GM18502 (cell line): ENCODE results near the gene LAMC2.

Experiments
- ATAC-seq: cut with Tn5 transposase; IDR thresholded peaks from one replicate; pipeline ENCODE4 v1.9.1; 2021; ENCODE audit warnings: mild to moderate bottlenecking; ENCODE audit not compliant: unreplicated experiment, poor library complexity

The LAMC2 gene

DNA sequence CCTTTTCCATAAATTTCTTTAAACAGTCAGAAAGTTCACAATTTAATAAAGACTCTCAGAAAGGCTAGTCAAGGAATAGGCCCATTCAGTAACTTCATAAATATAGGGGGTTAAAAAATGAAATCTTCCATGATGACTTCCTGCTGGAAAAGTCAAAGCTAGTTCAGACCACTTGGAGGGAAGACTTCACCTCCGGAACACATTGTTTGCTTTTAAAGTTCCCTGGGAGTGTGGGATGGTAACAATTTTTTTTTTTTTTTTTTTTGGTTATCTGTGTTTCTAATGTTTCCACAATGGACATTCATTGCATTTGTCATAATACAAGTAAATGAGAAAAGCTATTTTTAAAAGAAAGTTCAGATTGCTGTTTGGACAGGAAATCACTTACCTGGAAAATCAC, 18.4 kb upstream of the LAMC2 start:
- ATAC-seq = no peak

DNA sequence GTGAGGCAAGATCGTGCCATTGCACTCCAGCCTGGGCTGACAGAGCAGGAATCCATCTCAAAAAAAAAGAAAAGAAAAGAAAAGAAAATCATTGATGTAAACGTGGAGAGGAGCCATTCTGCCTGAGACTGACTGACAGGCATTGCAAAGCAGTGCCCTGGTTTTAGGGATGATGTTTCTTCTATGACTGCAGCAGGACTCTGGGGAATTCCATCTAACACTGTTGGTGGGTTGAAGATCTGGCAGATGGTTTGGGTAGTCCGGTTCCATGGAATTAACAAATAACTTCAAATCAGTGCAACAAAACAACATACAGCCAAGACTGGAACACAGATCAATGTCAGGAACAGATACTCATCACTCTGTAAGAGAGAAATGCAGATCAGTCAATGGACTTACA, 17.8 kb upstream of the LAMC2 start:
- ATAC-seq = no peak

DNA sequence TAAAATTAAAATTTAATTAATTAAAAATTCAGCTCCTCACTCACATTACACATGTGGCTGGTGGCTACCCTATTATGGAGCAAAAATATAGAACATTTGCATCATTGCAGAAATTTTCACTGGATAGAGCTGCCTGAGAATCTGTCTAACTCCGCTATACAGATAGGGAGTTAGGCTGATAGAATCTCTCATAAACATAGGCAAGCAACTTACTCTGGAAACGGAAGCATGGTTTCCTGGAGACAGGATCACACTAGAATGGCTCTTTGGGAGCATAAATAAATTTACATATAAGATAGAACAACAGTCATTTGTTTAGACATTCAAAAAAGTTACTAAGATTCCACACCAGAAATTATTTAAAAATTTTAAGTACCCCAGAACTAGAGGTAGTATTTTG, 12.2 kb upstream of the LAMC2 start:
- no peak for ATAC-seq

DNA sequence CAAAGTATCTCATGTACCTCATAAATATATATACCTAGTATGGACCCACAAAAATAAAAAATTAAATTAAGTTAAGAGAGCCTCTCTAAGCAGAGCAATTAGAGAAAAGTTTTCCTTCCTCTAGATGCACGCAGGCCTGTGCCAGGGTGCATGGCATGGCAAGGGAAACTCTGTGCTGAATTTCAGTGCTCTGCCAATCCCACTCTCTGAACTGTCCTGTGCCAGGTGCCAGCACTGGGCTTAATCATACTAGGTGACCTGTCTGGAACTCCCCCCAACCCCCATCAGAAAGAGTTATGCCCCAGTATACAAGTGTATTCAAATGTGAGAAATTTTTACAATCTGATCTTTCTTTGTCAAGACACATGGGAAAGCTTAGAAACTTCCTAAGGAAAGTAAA, 10.4 kb upstream of the LAMC2 start:
- ATAC-seq = no peak

DNA sequence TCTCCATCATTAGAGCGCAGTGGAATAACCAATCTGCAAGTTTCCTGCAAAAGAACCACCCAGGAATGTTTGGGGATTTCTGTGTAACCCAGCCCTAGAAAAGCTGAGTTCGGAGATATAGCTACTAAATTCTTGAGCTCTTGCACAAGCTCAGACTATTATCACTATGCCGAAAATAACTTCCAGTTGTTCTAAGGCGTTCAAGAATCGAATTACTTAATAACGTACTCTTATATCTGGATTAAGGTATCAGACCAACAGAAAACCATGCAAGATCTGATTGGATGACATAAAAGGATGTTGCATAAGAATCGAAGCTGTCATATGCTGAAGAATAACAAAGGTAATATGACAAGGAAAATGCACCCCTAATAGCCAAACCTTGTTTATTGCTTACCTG, 7.5 kb upstream of the LAMC2 start:
- ATAC-seq = no peak

DNA sequence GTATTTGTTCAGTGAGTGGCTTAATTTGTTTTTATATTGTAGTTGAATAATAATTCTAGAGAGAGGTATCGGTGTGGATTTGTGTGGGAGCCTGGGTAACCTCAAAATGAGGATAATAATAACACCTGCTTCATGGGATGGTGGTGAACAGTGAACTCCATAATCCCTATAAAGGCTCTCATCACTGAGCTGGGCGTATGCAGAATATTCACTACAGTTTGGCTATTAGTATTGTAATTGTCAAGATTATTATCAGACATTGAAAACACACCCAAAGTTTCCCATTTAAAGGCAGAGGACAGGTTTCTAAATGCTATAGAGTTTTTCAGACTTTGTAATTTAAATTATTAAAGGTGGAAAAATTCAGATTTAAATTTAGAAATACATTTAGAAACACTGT, 7.0 kb upstream of the LAMC2 start:
- no peak for ATAC-seq

DNA sequence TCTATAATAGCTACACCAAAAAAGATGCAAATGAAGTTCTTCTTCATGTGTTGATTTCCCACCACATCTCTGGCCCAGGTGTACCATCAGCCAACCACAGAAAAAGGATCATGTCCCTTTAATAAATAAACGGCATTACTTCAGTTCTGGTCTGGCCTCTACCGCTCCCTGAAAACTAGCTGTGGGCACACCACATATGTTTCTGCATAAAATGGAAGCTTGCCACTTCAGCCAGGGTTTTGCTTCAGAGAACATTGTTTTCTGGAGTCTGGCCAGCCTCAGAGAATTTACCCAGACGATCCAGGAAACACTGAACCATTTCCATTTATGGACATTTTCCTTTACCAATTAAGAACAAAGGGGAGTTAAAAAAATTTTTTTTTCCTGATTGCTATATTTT, 5.8 kb upstream of the LAMC2 start:
- ATAC-seq = peak; percentile 28

DNA sequence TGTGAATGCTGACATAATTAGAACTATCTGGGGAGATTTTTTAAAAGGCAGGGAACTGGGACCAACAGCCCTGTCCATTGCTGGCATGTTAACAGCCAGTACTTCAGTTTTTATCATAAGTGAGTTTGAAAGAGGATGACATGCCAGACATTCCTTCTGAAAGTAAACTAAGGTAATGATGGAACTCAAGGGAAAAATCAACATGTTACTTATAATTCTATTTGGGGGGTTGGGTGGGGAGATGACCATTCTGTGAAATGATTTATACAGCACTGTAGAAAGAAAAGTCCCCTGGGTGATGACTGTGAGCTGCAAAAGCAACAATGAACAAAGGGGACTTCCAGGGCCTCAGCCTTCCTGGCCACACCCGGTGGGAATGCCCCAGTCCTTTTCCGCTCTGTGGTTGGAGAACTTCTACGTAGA, 5.4 kb upstream of the LAMC2 start:
- ATAC-seq = peak; percentile 87

DNA sequence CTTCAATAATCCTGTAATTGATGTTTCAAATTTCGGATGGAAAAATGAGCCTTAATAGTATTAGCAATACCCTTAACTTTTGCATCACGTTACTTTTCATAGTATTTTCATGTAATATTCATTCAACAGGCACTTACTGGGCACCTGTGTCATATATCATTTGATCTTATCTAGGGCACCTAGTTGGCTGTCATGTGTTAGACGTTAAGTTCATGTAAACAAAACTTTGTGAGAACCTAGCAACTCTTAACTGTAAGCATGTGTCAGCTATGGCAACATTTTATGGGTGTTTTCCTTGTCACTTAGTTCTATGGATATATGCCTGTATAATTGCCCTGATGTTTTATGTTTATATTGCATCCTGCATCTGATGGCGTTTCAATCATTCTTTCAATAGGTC, 777 bp downstream of the LAMC2 start:
- ATAC-seq = no peak

DNA sequence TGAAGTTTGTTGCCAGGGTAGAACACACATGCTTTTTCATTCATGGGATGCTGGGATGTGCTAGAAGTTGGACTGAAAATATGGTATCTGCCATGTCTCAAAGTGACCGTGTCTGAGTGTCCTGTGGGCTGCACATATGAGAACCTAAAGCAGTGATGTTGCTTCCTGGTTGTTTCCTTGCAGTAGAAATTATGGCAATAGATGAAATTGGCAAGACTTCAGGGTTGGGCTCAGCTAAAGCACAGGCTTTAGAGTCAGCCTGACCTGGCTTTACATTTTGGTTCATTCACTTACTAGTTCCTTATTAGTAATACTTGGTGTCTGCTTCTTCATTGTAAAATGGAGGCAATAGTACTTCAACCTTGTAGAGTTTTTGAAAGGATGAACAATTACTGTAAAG, 2.2 kb downstream of the LAMC2 start:
- no peak for ATAC-seq

DNA sequence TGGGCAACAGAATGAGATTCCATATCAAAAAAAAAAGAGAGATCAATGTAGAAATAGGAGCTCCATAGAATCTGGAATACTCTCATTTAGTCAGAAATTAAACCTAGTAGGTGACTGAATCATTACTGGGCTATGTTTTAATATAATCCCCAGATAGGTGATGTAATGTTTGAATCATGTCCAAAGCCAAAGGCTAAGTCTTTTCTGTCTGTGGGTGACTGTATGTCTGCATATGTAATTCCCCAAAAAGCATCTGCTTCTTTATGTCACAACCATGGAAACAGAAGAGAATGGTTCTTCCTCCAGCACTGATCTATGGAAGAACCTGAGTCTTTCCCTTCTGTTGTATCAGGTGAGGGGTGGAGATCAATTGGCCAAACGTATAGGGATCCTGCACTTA, 5.8 kb downstream of the LAMC2 start:
- no peak for ATAC-seq

DNA sequence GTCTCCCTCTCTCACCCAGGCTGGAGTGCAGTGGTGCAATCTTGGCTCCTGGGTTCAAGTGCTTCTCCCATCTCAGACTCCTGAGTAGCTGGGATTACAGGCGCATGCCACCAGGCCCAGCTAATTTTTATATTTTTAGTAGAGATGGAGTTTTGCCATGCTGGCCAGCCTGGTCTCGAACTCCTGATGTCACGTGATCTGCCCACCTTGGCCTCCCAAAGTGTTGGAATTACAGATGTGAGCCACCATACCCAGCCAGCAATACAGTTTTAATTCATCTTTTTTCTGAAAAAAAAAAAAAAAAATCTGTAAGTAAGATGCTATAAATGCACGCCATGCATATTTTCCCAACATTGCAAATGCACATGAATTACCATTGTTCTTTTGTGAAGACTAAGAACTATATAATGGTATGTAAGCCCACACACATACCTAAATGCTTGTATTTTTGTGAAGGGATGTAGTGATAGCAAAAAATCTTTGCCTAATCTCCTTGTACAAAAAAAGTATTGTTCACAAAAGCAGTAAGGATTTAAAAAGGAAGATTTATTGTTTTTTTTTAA, 8.0 kb downstream of the LAMC2 start:
- no peak for ATAC-seq

DNA sequence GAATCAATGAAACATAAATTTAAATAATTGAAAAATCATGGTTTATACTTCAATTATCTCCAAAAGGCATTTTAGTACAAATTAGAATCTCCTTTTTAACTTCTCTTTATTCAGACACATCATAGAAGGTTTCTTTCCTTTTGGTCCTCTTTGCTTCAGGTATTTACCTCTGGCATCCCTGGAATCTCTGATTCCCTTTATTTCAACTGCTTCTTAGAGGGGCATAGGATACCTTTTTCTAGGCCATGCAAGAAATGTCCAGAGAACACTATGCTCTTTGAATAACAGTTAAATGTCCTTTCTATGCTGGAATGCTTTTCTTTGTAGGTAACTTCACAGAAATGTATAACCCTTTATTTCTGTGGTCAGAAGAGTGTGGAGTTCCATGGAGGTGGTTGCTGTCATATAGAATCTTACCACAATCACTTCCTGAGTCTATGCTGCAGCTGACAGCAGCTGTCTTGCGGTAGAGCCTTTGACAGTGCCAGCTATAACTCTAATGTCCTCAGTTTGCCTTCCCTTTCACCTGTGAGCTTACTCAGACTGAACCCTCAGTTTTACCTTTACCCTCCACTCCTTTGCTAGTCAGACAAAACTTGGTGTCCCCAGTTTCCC, 8.6 kb downstream of the LAMC2 start:
- peak; percentile 96 for ATAC-seq

DNA sequence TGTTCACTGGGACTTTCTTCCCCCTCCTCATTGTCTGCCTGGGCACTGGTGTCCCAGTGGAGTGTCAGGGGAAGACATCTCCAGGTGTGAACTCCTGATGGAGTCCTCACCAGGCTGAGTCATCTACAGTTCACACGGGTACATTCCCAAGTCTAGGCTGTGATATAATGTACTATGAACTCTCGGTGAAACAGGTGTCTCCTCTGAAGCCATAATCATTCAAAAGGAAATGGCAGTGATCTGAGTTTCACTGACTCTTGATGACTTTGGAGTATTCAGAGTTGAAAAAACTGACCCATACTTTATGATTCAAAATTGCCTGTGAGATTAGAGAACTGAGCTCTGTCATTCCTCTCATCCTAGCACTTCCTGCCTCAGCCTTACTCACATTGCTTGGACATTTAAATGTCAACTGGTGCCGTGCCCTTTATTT, 9.1 kb downstream of the LAMC2 start:
- ATAC-seq = peak; percentile 51

DNA sequence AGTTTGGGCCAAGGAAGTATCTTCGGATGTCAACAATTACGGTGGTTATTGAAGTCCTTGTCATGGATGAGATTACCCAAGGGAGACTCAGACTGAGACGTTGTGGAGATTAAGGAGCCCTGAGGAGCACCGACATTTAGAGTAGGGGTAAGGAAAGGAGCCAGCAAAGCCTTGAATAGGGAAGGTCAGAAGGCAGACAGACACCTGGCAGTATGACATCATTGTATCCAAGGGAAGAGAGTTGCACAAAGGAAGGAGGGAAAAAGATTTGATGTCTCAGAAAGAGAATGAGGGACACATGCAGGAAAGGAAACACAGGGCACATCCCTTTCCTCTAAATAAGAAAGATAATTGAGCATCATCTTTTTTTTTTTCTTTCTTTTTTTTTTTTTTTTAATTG, 11.7 kb downstream of the LAMC2 start:
- ATAC-seq = no peak

DNA sequence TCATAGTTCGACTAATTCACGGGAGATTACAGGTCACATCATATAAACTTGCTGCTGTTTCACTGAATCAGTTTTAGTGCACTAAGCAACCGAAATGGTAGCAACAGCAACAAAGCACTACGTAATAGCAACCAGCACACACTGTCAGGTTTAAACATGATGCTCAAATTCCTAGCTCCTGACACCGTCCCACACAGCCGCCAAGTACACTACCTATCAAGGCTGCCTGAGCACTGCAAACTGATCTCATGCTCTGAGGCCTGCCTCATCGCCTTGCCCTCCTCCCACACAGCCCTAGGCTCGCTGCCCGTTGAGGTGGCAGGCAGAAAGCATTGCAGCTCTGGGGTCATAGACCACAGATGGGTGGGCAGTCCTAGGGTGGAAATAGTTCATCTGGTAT, 12.4 kb downstream of the LAMC2 start:
- no peak for ATAC-seq

DNA sequence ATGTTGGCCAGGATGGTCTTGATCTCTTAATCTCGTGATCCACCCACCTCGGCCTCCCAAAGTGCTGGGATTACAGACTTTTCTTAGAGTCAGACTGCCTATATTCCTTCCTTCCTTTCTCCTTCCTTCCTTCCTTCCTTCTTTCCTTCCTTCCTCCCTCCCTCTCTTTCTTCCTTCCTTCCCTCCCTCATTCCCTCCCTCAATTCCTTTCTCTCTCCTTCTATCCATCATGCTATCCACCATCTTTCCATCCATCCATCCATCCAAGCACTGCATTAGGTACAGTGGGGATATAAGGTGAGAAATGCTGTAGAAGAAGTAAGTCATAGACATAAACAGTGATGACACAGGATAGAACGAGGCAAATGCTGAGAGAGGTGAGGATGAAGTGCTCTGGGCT, 13.2 kb downstream of the LAMC2 start:
- ATAC-seq = no peak

DNA sequence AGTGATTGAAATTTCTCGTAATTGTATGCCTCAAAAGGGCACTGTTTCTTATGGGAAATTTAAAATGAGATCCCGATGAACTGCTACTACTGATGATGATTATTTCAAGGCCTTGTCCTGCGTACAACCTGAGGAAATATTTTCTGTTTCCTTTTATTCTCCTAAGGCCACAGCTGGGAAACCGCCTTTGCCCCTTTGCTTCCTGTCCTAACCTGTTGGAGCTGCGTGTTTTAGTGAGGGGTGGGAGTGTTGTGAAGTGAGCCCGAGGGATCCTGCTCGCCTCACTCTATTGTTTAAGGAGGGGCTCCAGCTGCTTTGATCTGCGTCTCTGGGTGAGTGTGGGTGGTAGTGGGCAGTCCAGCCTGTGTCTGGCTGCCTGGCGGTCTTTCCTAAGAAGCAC, 14.4 kb downstream of the LAMC2 start:
- no peak for ATAC-seq

DNA sequence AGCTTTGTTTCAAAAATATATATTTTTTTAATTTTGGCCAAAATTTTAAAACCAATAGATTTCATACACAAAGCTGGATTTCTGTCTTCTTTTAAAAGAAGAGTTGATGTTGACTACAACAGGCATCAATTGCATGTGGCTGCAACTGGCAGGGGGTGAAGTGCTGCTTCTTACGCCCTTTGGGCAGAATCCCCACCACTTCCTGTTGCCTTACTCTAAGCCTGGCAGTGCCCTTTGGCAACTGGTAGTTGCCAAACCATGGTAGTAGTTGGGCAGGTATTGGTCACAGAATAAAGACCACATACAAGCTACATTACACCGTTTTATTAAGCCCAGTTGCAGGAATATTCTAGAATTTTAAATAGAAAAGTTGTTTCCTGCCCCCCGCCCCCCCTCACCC, 17.0 kb downstream of the LAMC2 start:
- no peak for ATAC-seq

DNA sequence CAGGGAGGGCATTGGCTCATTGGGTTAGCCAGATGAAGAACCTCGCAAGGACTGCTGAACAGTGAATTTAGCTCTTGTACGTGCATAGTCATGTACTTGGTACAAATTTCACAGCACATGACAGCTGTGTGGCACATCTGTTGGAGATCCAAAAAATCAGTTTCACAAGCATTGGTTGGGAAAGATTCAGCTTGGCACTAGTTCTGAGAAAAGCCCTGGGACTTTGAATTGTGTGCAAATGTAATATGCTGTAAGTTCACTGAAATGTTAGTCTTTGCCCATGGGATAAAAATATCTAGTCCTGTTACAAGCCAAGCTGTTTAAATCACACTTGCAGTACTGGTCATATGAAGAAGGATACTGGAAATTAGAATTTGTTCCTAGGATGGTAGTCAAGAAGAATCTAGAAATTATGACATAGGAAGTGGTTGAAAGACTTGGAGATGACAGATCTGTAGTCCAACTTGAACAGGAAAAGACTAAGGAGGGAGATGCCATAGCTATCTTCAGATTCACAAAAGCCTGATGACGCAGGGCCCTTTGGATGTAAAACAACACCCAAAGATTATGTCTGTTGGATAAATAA, 19.2 kb downstream of the LAMC2 start:
- ATAC-seq = no peak

DNA sequence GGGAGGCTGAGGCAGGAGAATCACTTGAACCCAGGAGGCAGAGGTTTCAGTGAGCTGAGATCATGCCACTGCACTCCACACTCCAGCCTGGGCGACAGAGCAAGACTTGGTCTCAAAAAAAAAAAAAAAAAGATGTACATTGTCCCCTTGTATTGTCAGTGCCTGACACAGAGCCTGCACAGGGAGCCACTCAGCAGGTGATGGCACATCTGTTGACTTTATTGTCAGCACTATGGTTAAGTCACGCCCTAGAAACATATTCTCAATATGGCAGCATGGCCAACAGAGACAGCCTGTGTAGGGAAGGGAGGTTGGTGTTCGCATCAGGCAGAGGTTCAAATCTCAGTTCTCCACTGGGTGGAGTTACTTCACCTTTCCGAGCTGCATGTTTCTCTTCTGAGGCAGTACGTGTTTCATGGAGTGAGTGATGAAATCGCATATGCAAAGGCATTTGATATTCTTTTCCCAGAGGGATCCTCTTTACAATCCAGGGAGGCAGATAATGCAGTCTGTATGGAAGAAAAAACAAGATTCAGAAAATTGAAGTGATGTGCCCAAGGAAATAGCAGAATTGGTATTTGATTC, 20.6 kb downstream of the LAMC2 start:
- no peak for ATAC-seq
